T-cell (primary cell): Measurements from ENCODE around the gene TMEM86A. TPM values are rescaled to one million over a fixed set of nuclear protein-coding genes. Genes with fewer than 3 reads are reported as not detected.

Experiments used
- ATAC-seq, 4 experiments: fragments of 200-7000 bp in 3 of 4; fragments of 150-1000 bp in 1 of 4; cut with Tn5 transposase; replicated peaks in 1 of 4; 1 replicate in 3 of 4; 2 replicates in 1 of 4; pipeline ENCODE4 v1.10.0; 2021; ENCODE audit warnings: moderate library complexity in 3 of 4, mild to moderate bottlenecking in 2 of 4, moderate number of reproducible peaks in 1 of 4
- CTCF ChIA-PET, 2 donors: fragments of 300-600 bp; sonication (Branson Sonifier 250); formaldehyde crosslinking; loops; one replicate each; lab custom pipeline; 2022; ENCODE audit warnings: antibody characterized with exemption in 2 of 2; lab: Charles Lee
- POLR2A ChIA-PET, 2 donors: fragments of 300-600 bp; sonication (Branson Sonifier 250); formaldehyde crosslinking; loops; one replicate each; lab custom pipeline; 2022; ENCODE audit warnings: antibody characterized with exemption in 2 of 2; lab: Charles Lee
- DNase-seq, 35 experiments: peaks; one replicate each; pipeline versions ENCODE4 v3.0.0 to v3.0.0-alpha.2; 2013 to 2023
- H3K27ac ChIP-seq: one replicate; pipeline ENCODE4 v1.5.1; 2013; ENCODE audit warnings: low read length
- H3K27me3 ChIP-seq, 2 experiments: replicated peaks in 1 of 2; 1 replicate in 1 of 2; 2 replicates in 1 of 2; pipeline versions ENCODE4 v1.6.1 to v1.7.0; 2013; ENCODE audit warnings: low read length in 1 of 2, mixed read lengths in 1 of 2; ENCODE audit not compliant: control insufficient read depth in 2 of 2, insufficient read depth in 2 of 2; ENCODE audit errors: extremely low read depth in 1 of 2
- H3K36me3 ChIP-seq, 2 donors: 1 replicate in 1 of 2; 2 replicates in 1 of 2; pipeline versions ENCODE4 v1.6.1 to v1.7.0; 2013; ENCODE audit warnings: low read length in 1 of 2; ENCODE audit not compliant: control insufficient read depth in 2 of 2, insufficient read depth in 1 of 2; ENCODE audit errors: extremely low read depth in 1 of 2
- H3K4me1 ChIP-seq, 2 experiments: 1 replicate in 1 of 2; 2 replicates in 1 of 2; pipeline versions ENCODE4 v1.6.1 to v1.7.0; 2013; ENCODE audit warnings: low read length in 2 of 2, mixed read lengths in 1 of 2; ENCODE audit not compliant: insufficient read depth in 2 of 2, control insufficient read depth in 1 of 2; ENCODE audit errors: extremely low read depth in 1 of 2
- H3K4me3 ChIP-seq, 2 donors: 1 replicate in 1 of 2; 2 replicates in 1 of 2; pipeline versions ENCODE4 v1.5.1 to v1.7.0; 2013; ENCODE audit warnings: mild to moderate bottlenecking in 2 of 2, low read length in 1 of 2, moderate library complexity in 1 of 2; ENCODE audit not compliant: control insufficient read depth in 1 of 2; ENCODE audit errors: extremely low read depth in 1 of 2
- H3K9me3 ChIP-seq: 2 replicates; pipeline ENCODE4 v1.7.0; 2013
- H3K27ac Mint-ChIP-seq, 2 donors: one replicate each; pipeline ENCODE4 v1.8.0; 2020 to 2021; ENCODE audit warnings: mild to moderate bottlenecking in 2 of 2, mixed read lengths in 2 of 2
- H3K27me3 Mint-ChIP-seq, 2 donors: one replicate each; pipeline ENCODE4 v1.8.0; 2021 to 2022; ENCODE audit warnings: mixed read lengths in 2 of 2
- H3K36me3 Mint-ChIP-seq: one replicate; pipeline ENCODE4 v1.8.0; 2021; ENCODE audit warnings: mixed read lengths
- H3K4me1 Mint-ChIP-seq, 3 donors: one replicate each; pipeline ENCODE4 v1.8.0; 2020 to 2022; ENCODE audit warnings: mixed read lengths in 3 of 3, mild to moderate bottlenecking in 1 of 3
- H3K4me3 Mint-ChIP-seq, 3 donors: one replicate each; pipeline ENCODE4 v1.8.0; 2020 to 2022; ENCODE audit warnings: mild to moderate bottlenecking in 3 of 3, mixed read lengths in 3 of 3, moderate library complexity in 3 of 3
- H3K9me3 Mint-ChIP-seq, 3 donors: one replicate each; pipeline ENCODE4 v1.8.0; 2020 to 2022; ENCODE audit warnings: mixed read lengths in 3 of 3
- WGBS: methylation state at CpG from one replicate; pipeline ENCODE4 v1.1.5; 2013; ENCODE audit warnings: missing lambda C conversion rate; ENCODE audit not compliant: insufficient coverage; 5-methylcytosine and 5-hydroxymethylcytosine counted together
- total RNA-seq, 35 experiments: library from RNA in 6 of 35; stranded (reverse) in 6 of 35; fragments of 120-200 nt in 1 of 35; gene quantifications; one replicate each; pipeline versions ENCODE4 v1.2.1 to v1.2.4 and lab custom pipeline; 2013 to 2026

Gene TMEM86A
- total RNA-seq, 5 donors from 2014 or later (not counting 1 experiment from before 2014, with no cell fraction given) = 2.5 to 6.8 (median 3.5) TPM

- H3K4me1 Mint-ChIP-seq = no peaks in the 10 kb centered on the region
- H3K36me3 Mint-ChIP-seq = no peaks in the 10 kb centered on the region
- H3K27me3 Mint-ChIP-seq = peaks cover 4 to 10% of the 10 kb centered on the region in 2 donors
- Histone ChIP-seq H3K27me3 (peaks cover 0 to 18% of the 10 kb centered on the region in 2 experiments), H3K4me1 (no peaks in the 10 kb centered on the region), H3K9me3 (no peaks in the 10 kb centered on the region), H3K27ac (no peak overlapping the region), H3K4me3 (no peak overlapping the region), H3K36me3 (no peaks in the 10 kb centered on the region)
- H3K27ac Mint-ChIP-seq = no peak overlapping the region
- no peak for ATAC-seq
- POLR2A ChIA-PET = no interaction called here
- no peak overlapping the region for H3K4me3 Mint-ChIP-seq
- no peaks in the 10 kb centered on the region for H3K9me3 Mint-ChIP-seq
- DNase-seq = no peak
- WGBS = 49% methylated on average over 6 of the region's 12 CpGs
- CTCF ChIA-PET = interaction anchor here in 1 of 2 donors (0.7 kb wide), 1 partner anchor 202 kb away, joined by 3 read pairs; no protein-coding TSS in a partner anchor
Measured at GRCh38 chr11:18749681-18750319, 51.2 kb downstream of the TMEM86A start.

GRCh38 chr11:18750944-18751343 lies 52.4 kb downstream of the TMEM86A start:
- H3K27ac Mint-ChIP-seq = no peak overlapping the region
- Histone ChIP-seq H3K27ac (no peak overlapping the region), H3K27me3 (peaks cover 0 to 15% of the 10 kb centered on the region in 2 experiments), H3K4me1 (no peaks in the 10 kb centered on the region), H3K4me3 (no peak overlapping the region), H3K36me3 (no peaks in the 10 kb centered on the region), H3K9me3 (no peaks in the 10 kb centered on the region)
- H3K36me3 Mint-ChIP-seq = no peaks in the 10 kb centered on the region
- no peaks in the 10 kb centered on the region for H3K4me1 Mint-ChIP-seq
- H3K27me3 Mint-ChIP-seq = peaks cover 4 to 12% of the 10 kb centered on the region in 2 donors
- no CpG with 5 or more reads among the region's 3 CpGs for WGBS
- ATAC-seq = no peak
- CTCF ChIA-PET = no interaction called here
- POLR2A ChIA-PET = no interaction called here
- no peak overlapping the region for H3K4me3 Mint-ChIP-seq
- DNase-seq = no peak
- no peaks in the 10 kb centered on the region for H3K9me3 Mint-ChIP-seq

- H3K9me3 Mint-ChIP-seq = no peaks in the 10 kb centered on the region
- H3K36me3 Mint-ChIP-seq = no peaks in the 10 kb centered on the region
- Histone ChIP-seq H3K4me3 (no peak overlapping the region), H3K27ac (no peak overlapping the region), H3K27me3 (peaks cover 0 to 15% of the 10 kb centered on the region in 2 experiments), H3K9me3 (no peaks in the 10 kb centered on the region), H3K4me1 (no peaks in the 10 kb centered on the region), H3K36me3 (no peaks in the 10 kb centered on the region)
- peaks cover 4 to 14% of the 10 kb centered on the region in 2 donors for H3K27me3 Mint-ChIP-seq
- no peak overlapping the region for H3K4me3 Mint-ChIP-seq
- CTCF ChIA-PET = no interaction called here
- ATAC-seq = no peak
- H3K27ac Mint-ChIP-seq = no peak overlapping the region
- H3K4me1 Mint-ChIP-seq = no peaks in the 10 kb centered on the region
- POLR2A ChIA-PET = no interaction called here
- no peak for DNase-seq
- 71% methylated on average over 2 of the region's 3 CpGs for WGBS
Measured at GRCh38 chr11:18752502-18752901, 53.9 kb downstream of the TMEM86A start.

GRCh38 chr11:18754308-18754707 lies 55.7 kb downstream of the TMEM86A start:
- Mint-ChIP-seq H3K4me3 (no peak overlapping the region), H3K4me1 (no peaks in the 10 kb centered on the region), H3K36me3 (no peaks in the 10 kb centered on the region), H3K9me3 (no peaks in the 10 kb centered on the region), H3K27me3 (peaks cover 10 to 14% of the 10 kb centered on the region in 2 donors), H3K27ac (no peak overlapping the region)
- POLR2A ChIA-PET = no interaction called here
- WGBS = 100% methylated on average over 1 of the region's 5 CpGs
- H3K9me3 ChIP-seq = no peaks in the 10 kb centered on the region
- ATAC-seq = no peak
- DNase-seq = no peak
- CTCF ChIA-PET = no interaction called here
- H3K4me3 ChIP-seq = no peak overlapping the region
- no peak overlapping the region for H3K27ac ChIP-seq
- H3K36me3 ChIP-seq = no peaks in the 10 kb centered on the region
- H3K27me3 ChIP-seq = peaks cover 0 to 14% of the 10 kb centered on the region in 2 experiments
- no peaks in the 10 kb centered on the region for H3K4me1 ChIP-seq

Other genes with a start within 250 kb of the TMEM86A start
- gene LDHAL6A, start 242.9 kb upstream of the TMEM86A start, total RNA-seq = under 1 TPM in 1 of 5 donors, not detected in 4; 0.46 TPM
- gene TSG101, start 171.8 kb upstream of the TMEM86A start, total RNA-seq = 10 to 100 TPM; 13.6 to 38.8 (median 36.1) TPM
- gene UEVLD, start 110.0 kb upstream of the TMEM86A start, total RNA-seq = 1 to 10 TPM; 3.9 to 9.0 (median 7.1) TPM
- gene MISFA, start 99.0 kb upstream of the TMEM86A start, total RNA-seq = under 1 TPM in 1 of 5 donors, not detected in 4; 0.59 TPM
- gene SPTY2D1, start 64.4 kb upstream of the TMEM86A start, total RNA-seq = 10 to 100 TPM; 18.2 to 46.2 (median 22.2) TPM
- 1 to 10 TPM; 2.1 to 3.7 (median 2.8) TPM for gene IGSF22, start 27.4 kb downstream of the TMEM86A start, total RNA-seq
- gene PTPN5, start 93.0 kb downstream of the TMEM86A start, total RNA-seq = under 1 TPM in 1 of 5 donors, not detected in 4; 0.22 TPM
- gene MRGPRX1, start 240.6 kb downstream of the TMEM86A start, total RNA-seq = not detected